A673 (cell line): ENCODE results near the gene C2orf68.

Source experiments
- EZH2 ChIP-seq: fragments of 200-600 bp; sonication (generic); IDR thresholded peaks from 2 replicates; pipeline ENCODE4 v1.6.1; 2017; ENCODE audit warnings: borderline replicate concordance, low read depth, mild to moderate bottlenecking, mixed read lengths, antibody characterized with exemption, low read length; ENCODE audit not compliant: poor library complexity, severe bottlenecking
- TF ChIP-seq, protein P1 (sequence below): fragments of 300-800, 200-600 bp; sonication (generic); conservative IDR thresholded peaks from 2 replicates; pipeline ENCODE4 v1.5.1; 2017; ENCODE audit warnings: low read depth, mild to moderate bottlenecking, antibody characterized with exemption, low read length, moderate library complexity, mixed read lengths

- TF ChIP-seq, protein P1, sequence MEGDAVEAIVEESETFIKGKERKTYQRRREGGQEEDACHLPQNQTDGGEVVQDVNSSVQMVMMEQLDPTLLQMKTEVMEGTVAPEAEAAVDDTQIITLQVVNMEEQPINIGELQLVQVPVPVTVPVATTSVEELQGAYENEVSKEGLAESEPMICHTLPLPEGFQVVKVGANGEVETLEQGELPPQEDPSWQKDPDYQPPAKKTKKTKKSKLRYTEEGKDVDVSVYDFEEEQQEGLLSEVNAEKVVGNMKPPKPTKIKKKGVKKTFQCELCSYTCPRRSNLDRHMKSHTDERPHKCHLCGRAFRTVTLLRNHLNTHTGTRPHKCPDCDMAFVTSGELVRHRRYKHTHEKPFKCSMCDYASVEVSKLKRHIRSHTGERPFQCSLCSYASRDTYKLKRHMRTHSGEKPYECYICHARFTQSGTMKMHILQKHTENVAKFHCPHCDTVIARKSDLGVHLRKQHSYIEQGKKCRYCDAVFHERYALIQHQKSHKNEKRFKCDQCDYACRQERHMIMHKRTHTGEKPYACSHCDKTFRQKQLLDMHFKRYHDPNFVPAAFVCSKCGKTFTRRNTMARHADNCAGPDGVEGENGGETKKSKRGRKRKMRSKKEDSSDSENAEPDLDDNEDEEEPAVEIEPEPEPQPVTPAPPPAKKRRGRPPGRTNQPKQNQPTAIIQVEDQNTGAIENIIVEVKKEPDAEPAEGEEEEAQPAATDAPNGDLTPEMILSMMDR: no peak
- TF ChIP-seq EZH2: no peak
These were observed 44.6 kb upstream of the C2orf68 start for GRCh38 chr2:85656468-85656867.
